NCI-H345 treated with DMSO at 0.1 percent for 48 hours (cell line): ENCODE measurements around the gene PLXNC1.

Experiments used
- DNase-seq: peaks from one replicate; lab custom pipeline; 2025; ENCODE audit not compliant: unreplicated experiment; lab: John Stamatoyannopoulos, UW

Gene PLXNC1

GRCh38 chr12:94133964-94134795, 14.2 kb upstream of the PLXNC1 start:
- peak; percentile 35 for DNase-seq

GRCh38 chr12:94135896-94136295, 12.5 kb upstream of the PLXNC1 start:
- DNase-seq: no peak

- no peak for DNase-seq
Observed at GRCh38 chr12:94139816-94140215, 8.6 kb upstream of the PLXNC1 start.

GRCh38 chr12:94140556-94140955, 7.8 kb upstream of the PLXNC1 start:
- DNase-seq: no peak

- no peak for DNase-seq
Observed at GRCh38 chr12:94141004-94141764, 7.2 kb upstream of the PLXNC1 start.

GRCh38 chr12:94141892-94142291, 6.5 kb upstream of the PLXNC1 start:
- no peak for DNase-seq

- no peak for DNase-seq
Observed at GRCh38 chr12:94143438-94143837, 4.9 kb upstream of the PLXNC1 start.

GRCh38 chr12:94143951-94144350, 4.4 kb upstream of the PLXNC1 start:
- no peak for DNase-seq

- no peak for DNase-seq
Observed at GRCh38 chr12:94144781-94145180, 3.6 kb upstream of the PLXNC1 start.

- DNase-seq: no peak
Observed at GRCh38 chr12:94145191-94145983, 3.0 kb upstream of the PLXNC1 start.

- DNase-seq: no peak
Observed at GRCh38 chr12:94146166-94146936, 2.0 kb upstream of the PLXNC1 start.

- no peak for DNase-seq
Observed at GRCh38 chr12:94147387-94147990, 888 bp upstream of the PLXNC1 start.

GRCh38 chr12:94148739-94149118, 352 bp downstream of the PLXNC1 start:
- DNase-seq: no peak

GRCh38 chr12:94149119-94149780, 873 bp downstream of the PLXNC1 start:
- peak; percentile 41 for DNase-seq

GRCh38 chr12:94149781-94150239, 1.4 kb downstream of the PLXNC1 start:
- no peak for DNase-seq

- DNase-seq: peak; percentile 52
Observed at GRCh38 chr12:94150240-94151121, 2.1 kb downstream of the PLXNC1 start.

- no peak for DNase-seq
Observed at GRCh38 chr12:94151582-94151981, 3.2 kb downstream of the PLXNC1 start.

- no peak for DNase-seq
Observed at GRCh38 chr12:94152292-94153078, 4.1 kb downstream of the PLXNC1 start.
